ENCODE measurements around the gene DLG5. TPM values are rescaled to one million over a fixed set of nuclear protein-coding genes. Genes with fewer than 3 reads are reported as not detected.

Gene DLG5
- total and polyA plus RNA-seq, 9 of the 15 experiments (the other 6 are each of a cell fraction or from before 2014, with no cell fraction given), result 1.4 to 26.8 (median 11.2) TPM

- TF ChIP-seq MGA (IDR thresholded peaks at IDR 0.05) (no peak), TCFL5 (CRISPR knock-in tag; conservative IDR thresholded peaks at IDR 0.05) (no peak), ZSCAN29 (IDR thresholded peaks at IDR 0.05) (no peak), CREB5 (CRISPR knock-in tag; IDR thresholded peaks at IDR 0.05) (no peak), ZBTB17 (CRISPR knock-in tag; IDR thresholded peaks at IDR 0.05) (no peak), SMARCA5 (IDR thresholded peaks at IDR 0.05) (no peak), FIP1L1 (IDR thresholded peaks at IDR 0.05; ENCODE audit: low read depth, low read length, poor library complexity, severe bottlenecking) (no peak), NCOR1 (IDR thresholded peaks at IDR 0.05) (no peak), GTF3C2 (IDR thresholded peaks at IDR 0.05; ENCODE audit: borderline replicate concordance, extremely low read depth, insufficient read length) (no peak)
Observed at GRCh38 chr10:77869626-77870420, 56.7 kb downstream of the DLG5 start (continued).
